GM21529 (cell line): ENCODE measurements around the gene KAZN.

Experiments used
- ATAC-seq: cut with Tn5 transposase; IDR thresholded peaks from one replicate; pipeline ENCODE4 v1.9.1; 2021; ENCODE audit not compliant: unreplicated experiment

The KAZN gene

GRCh38 chr1:14994841-14995437 is 396.5 kb downstream of the KAZN start:
- ATAC-seq, result no peak

- ATAC-seq, result no peak
These were observed 397.9 kb downstream of the KAZN start for GRCh38 chr1:14996133-14997050.

- no peak for ATAC-seq
These were observed 399.3 kb downstream of the KAZN start for GRCh38 chr1:14997646-14998276.

- no peak for ATAC-seq
These were observed 401.0 kb downstream of the KAZN start for GRCh38 chr1:14999441-14999840.

GRCh38 chr1:15000030-15000429 is 401.5 kb downstream of the KAZN start:
- ATAC-seq, result no peak

- no peak for ATAC-seq
These were observed 402.2 kb downstream of the KAZN start for GRCh38 chr1:15000671-15001070.

- ATAC-seq, result no peak
These were observed 402.9 kb downstream of the KAZN start for GRCh38 chr1:15001317-15001915.

- no peak for ATAC-seq
These were observed 403.8 kb downstream of the KAZN start for GRCh38 chr1:15002325-15002724.

- no peak for ATAC-seq
These were observed 405.9 kb downstream of the KAZN start for GRCh38 chr1:15004396-15004795.

GRCh38 chr1:15005116-15005515 is 406.6 kb downstream of the KAZN start:
- ATAC-seq, result no peak

GRCh38 chr1:15007368-15007767 is 408.9 kb downstream of the KAZN start:
- no peak for ATAC-seq

- ATAC-seq, result no peak
These were observed 409.4 kb downstream of the KAZN start for GRCh38 chr1:15007842-15008241.

GRCh38 chr1:15008783-15009729 is 410.6 kb downstream of the KAZN start:
- no peak for ATAC-seq

- ATAC-seq, result no peak
These were observed 412.7 kb downstream of the KAZN start for GRCh38 chr1:15011160-15011559.

- ATAC-seq, result no peak
These were observed 413.2 kb downstream of the KAZN start for GRCh38 chr1:15011661-15012060.

GRCh38 chr1:15012822-15013221 is 414.3 kb downstream of the KAZN start:
- ATAC-seq, result no peak

- ATAC-seq, result no peak
These were observed 415.3 kb downstream of the KAZN start for GRCh38 chr1:15013767-15014166.

- ATAC-seq, result no peak
These were observed 416.0 kb downstream of the KAZN start for GRCh38 chr1:15014516-15014915.

GRCh38 chr1:15016001-15016400 is 417.5 kb downstream of the KAZN start:
- no peak for ATAC-seq

GRCh38 chr1:15016526-15016925 is 418.0 kb downstream of the KAZN start:
- ATAC-seq, result no peak
